Endothelial cell of umbilical vein (primary cell): ENCODE results near the gene FGFR3. TPM values are rescaled to one million over a fixed set of nuclear protein-coding genes. Genes with fewer than 3 reads are reported as not detected.

Source experiments
- BruUV-seq: library from RNA; stranded (reverse); fragments of 400-500 nt; replicated peaks from 2 replicates; lab custom pipeline; 2021; lab: Mats Ljungman, UMichigan
- CTCF ChIA-PET: fragments of 300-600, 350-600 bp; sonication (Branson Sonifier 250); formaldehyde crosslinking; loops from one replicate; lab custom pipeline; 2021; ENCODE audit warnings: antibody characterized with exemption, inconsistent platforms; lab: Charles Lee
- POLR2A ChIA-PET: fragments of 300-600, 350-600 bp; sonication (Branson Sonifier 250); formaldehyde crosslinking; loops from one replicate; lab custom pipeline; 2021; ENCODE audit warnings: antibody characterized with exemption, inconsistent platforms; lab: Charles Lee
- DNase-seq: peaks from one replicate; pipeline ENCODE4 v3.0.0-alpha.2; 2011; ENCODE audit warnings: low read depth, low spot score
- FAIRE-seq: peaks from 2 replicates; lab custom pipeline; 2011; peaks lifted over from hg19 to GRCh38; lab: Jason Lieb, UNC
- H2AFZ ChIP-seq: 2 replicates; pipeline ENCODE4 v1.6.0; 2012; ENCODE audit warnings: low read depth, low read length, control low read depth, inconsistent platforms
- H3K27ac ChIP-seq: 2 replicates; pipeline ENCODE4 v1.5.1; 2011; ENCODE audit warnings: low read depth, mild to moderate bottlenecking, control low read depth, low read length, moderate library complexity; ENCODE audit not compliant: insufficient read depth
- H3K27me3 ChIP-seq, 2 experiments: 2 replicates each; pipeline versions ENCODE4 v1.6.0 to v1.6.1; 2011; ENCODE audit warnings: low read length in 2 of 2, mixed read lengths in 1 of 2; ENCODE audit not compliant: control insufficient read depth in 2 of 2, insufficient read depth in 2 of 2
- H3K36me3 ChIP-seq, 2 experiments: 2 replicates in 1 of 2; 3 replicates in 1 of 2; pipeline ENCODE4 v1.5.1; 2011; ENCODE audit warnings: low read length in 2 of 2, mild to moderate bottlenecking in 1 of 2, moderate library complexity in 1 of 2; ENCODE audit not compliant: control insufficient read depth in 2 of 2, insufficient read depth in 2 of 2; ENCODE audit errors: extremely low read depth in 1 of 2
- H3K4me1 ChIP-seq: 3 replicates; pipeline ENCODE4 v1.5.1; 2011; ENCODE audit warnings: mild to moderate bottlenecking, low read length; ENCODE audit not compliant: control insufficient read depth, insufficient read depth; ENCODE audit errors: extremely low read depth
- H3K4me2 ChIP-seq: 2 replicates; pipeline ENCODE4 v1.6.1; 2011; ENCODE audit warnings: low read length, control low read depth, mixed read lengths; ENCODE audit not compliant: insufficient read depth
- H3K4me3 ChIP-seq, 3 experiments: fragments of 200-600 bp in 1 of 3; sonication (generic), shearing (Covaris generic) in 1 of 3; replicated peaks in 1 of 3; 2 replicates each; pipeline ENCODE4 v1.5.1; 2011 to 2016; ENCODE audit warnings: control low read depth in 3 of 3, low read length in 3 of 3, mild to moderate bottlenecking in 2 of 3, inconsistent platforms in 1 of 3, low read depth in 1 of 3, moderate library complexity in 1 of 3; ENCODE audit not compliant: insufficient read depth in 1 of 3
- H3K79me2 ChIP-seq: 2 replicates; pipeline ENCODE4 v1.6.0; 2012; ENCODE audit warnings: low read length, inconsistent platforms; ENCODE audit not compliant: control insufficient read depth, insufficient read depth
- H3K9ac ChIP-seq: replicated peaks from 2 replicates; pipeline ENCODE3; 2011; ENCODE audit warnings: low read length, control low read depth; ENCODE audit not compliant: insufficient read depth; ENCODE audit errors: extremely low read depth
- H3K9me1 ChIP-seq: replicated peaks from 3 replicates; pipeline ENCODE4 v1.6.0; 2011; ENCODE audit warnings: mild to moderate bottlenecking, low read length; ENCODE audit not compliant: control insufficient read depth, insufficient read depth; ENCODE audit errors: extremely low read depth
- H3K9me3 ChIP-seq: replicated peaks from 2 replicates; pipeline ENCODE4 v1.5.1; 2012; ENCODE audit warnings: low read length, inconsistent platforms; ENCODE audit not compliant: control insufficient read depth, insufficient read depth
- H4K20me1 ChIP-seq: replicated peaks from 2 replicates; pipeline ENCODE3; 2011; ENCODE audit warnings: mild to moderate bottlenecking, low read length; ENCODE audit not compliant: control insufficient read depth, insufficient read depth; ENCODE audit errors: extremely low read depth
- EZH2 ChIP-seq: IDR thresholded peaks from 2 replicates; pipeline ENCODE4 v1.6.1; 2012; ENCODE audit warnings: borderline replicate concordance, low read depth, mild to moderate bottlenecking, moderate library complexity, low read length, inconsistent platforms; ENCODE audit not compliant: severe bottlenecking
- FOS ChIP-seq: IDR thresholded peaks from 2 replicates; pipeline ENCODE4 v1.6.1; 2011; ENCODE audit warnings: mild to moderate bottlenecking, low read length, moderate library complexity, borderline replicate concordance; ENCODE audit not compliant: insufficient read depth
- GATA2 ChIP-seq: IDR thresholded peaks from 2 replicates; pipeline ENCODE4 v1.7.0; 2011; ENCODE audit warnings: low read depth, mild to moderate bottlenecking, moderate library complexity, mixed read lengths, low read length; ENCODE audit not compliant: insufficient read length, insufficient read depth
- JUN ChIP-seq: IDR thresholded peaks from 2 replicates; pipeline ENCODE4 v1.6.1; 2011; ENCODE audit warnings: borderline replicate concordance, low read depth; ENCODE audit not compliant: insufficient read length, insufficient read depth
- MAX ChIP-seq: IDR thresholded peaks from 2 replicates; pipeline ENCODE4 v1.6.1; 2011; ENCODE audit not compliant: insufficient read depth, insufficient read length
- MYC ChIP-seq: IDR thresholded peaks from one replicate; pipeline ENCODE4 v1.6.1; 2011; ENCODE audit warnings: mild to moderate bottlenecking, low read depth, low read length
- POLR2A ChIP-seq: IDR thresholded peaks from 2 replicates; pipeline ENCODE4 v1.6.1; 2012; ENCODE audit warnings: low read depth, mild to moderate bottlenecking, control low read depth, low read length
- POLR2AphosphoS5 ChIP-seq: IDR thresholded peaks from 2 replicates; pipeline ENCODE4 v1.6.1; 2012; ENCODE audit warnings: low read depth, mild to moderate bottlenecking, control low read depth, low read length, moderate library complexity; ENCODE audit not compliant: insufficient read depth
- dilution Hi-C: fragments of 300-500 bp; cut with MboI; formaldehyde crosslinking; loops from one replicate; pipeline ENCODE4 v1.15.0; 2019; ENCODE audit warnings: low sequenced_read_pairs; ENCODE audit not compliant: extremely low pct_ligation_motif_present
- intact Hi-C: fragments of 100-400 bp; cut with micrococcal nuclease; formaldehyde crosslinking; loops from one replicate; pipeline ENCODE4 v1.10.0; 2022
- polyA plus RNA-seq, 4 experiments: library from polyadenylated mRNA; depleted of rRNA in 3 of 4; stranded (reverse) in 3 of 4; unstranded in 1 of 4; fragments of >200 nt; gene quantifications; 2 replicates each; pipeline versions ENCODE4 v1.2.1 to v1.2.3, GENCODE V29; 2011 to 2012; ENCODE audit warnings: missing spikeins in 1 of 4
- total RNA-seq: library from RNA; stranded (reverse); gene quantifications from 2 replicates; pipeline ENCODE4 v1.2.3, GENCODE V29; 2021
- TF ChIP-seq, protein P1 (sequence below), 2 donors: IDR thresholded peaks; 1 replicate in 1 of 2; 2 replicates in 1 of 2; pipeline ENCODE4 v1.5.1; 2011; ENCODE audit warnings: low read length in 2 of 2, mild to moderate bottlenecking in 2 of 2, moderate library complexity in 2 of 2, control low read depth in 1 of 2, inconsistent platforms in 1 of 2, low read depth in 1 of 2; ENCODE audit not compliant: insufficient read depth in 1 of 2; ENCODE audit errors: extremely low read depth in 1 of 2

FGFR3 gene
- total and polyA plus RNA-seq, 2 donors (not counting 3 experiments of a cell fraction or from before 2014, with no cell fraction given), result 0.73 to 1.2 TPM

DNA sequence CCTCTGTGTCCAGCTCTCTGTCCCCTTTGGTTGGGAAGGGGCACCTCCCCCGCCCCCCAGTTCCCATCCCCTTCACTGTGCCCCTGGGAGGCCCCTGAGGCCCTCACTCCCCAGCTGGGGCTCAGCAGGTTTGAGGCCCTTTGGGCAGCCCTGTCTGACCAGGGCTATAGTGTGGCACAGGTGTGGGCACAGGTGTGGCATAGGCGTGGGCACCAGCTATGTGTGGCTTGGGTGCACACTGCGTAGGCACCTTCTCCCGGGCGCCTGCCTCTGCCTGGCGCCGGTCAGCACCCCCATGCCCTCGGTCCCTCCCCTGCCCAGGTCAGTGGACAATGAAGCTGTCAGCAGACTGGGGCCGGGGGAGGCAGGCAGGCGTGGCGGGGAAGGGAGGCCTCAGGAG, 7.5 kb upstream of the FGFR3 start:
- no peaks in the 10 kb centered on the region for H4K20me1 ChIP-seq
- H3K4me2 ChIP-seq, result no peak overlapping the region
- no peaks in the 10 kb centered on the region for H3K36me3 ChIP-seq
- H3K9ac ChIP-seq, result no peak overlapping the region
- FAIRE-seq (no peak), DNase-seq (no peak)
- H3K27ac ChIP-seq, result no peak overlapping the region
- no peaks in the 10 kb centered on the region for H3K79me2 ChIP-seq
- no peaks in the 10 kb centered on the region for H3K27me3 ChIP-seq
- intact Hi-C loops, result no loop called here
- no peak overlapping the region for H3K4me3 ChIP-seq
- no peaks in the 10 kb centered on the region for H3K9me1 ChIP-seq
- CTCF ChIA-PET, result interaction anchor here (0.7 to 5.8 kb wide), 3 partner anchors 18 to 37 kb away, joined by 3 to 27 read pairs (median 4); no protein-coding TSS in a partner anchor
- no peak for TF ChIP-seq MYC
- TF ChIP-seq JUN, result no peak
- no peak for TF ChIP-seq FOS
- TF ChIP-seq MAX, result no peak
- TF ChIP-seq POLR2A, result no peak
- no peak for TF ChIP-seq EZH2
- TF ChIP-seq GATA2, result no peak
- no peak for TF ChIP-seq POLR2AphosphoS5
- TF ChIP-seq, protein P1, sequence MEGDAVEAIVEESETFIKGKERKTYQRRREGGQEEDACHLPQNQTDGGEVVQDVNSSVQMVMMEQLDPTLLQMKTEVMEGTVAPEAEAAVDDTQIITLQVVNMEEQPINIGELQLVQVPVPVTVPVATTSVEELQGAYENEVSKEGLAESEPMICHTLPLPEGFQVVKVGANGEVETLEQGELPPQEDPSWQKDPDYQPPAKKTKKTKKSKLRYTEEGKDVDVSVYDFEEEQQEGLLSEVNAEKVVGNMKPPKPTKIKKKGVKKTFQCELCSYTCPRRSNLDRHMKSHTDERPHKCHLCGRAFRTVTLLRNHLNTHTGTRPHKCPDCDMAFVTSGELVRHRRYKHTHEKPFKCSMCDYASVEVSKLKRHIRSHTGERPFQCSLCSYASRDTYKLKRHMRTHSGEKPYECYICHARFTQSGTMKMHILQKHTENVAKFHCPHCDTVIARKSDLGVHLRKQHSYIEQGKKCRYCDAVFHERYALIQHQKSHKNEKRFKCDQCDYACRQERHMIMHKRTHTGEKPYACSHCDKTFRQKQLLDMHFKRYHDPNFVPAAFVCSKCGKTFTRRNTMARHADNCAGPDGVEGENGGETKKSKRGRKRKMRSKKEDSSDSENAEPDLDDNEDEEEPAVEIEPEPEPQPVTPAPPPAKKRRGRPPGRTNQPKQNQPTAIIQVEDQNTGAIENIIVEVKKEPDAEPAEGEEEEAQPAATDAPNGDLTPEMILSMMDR (IDR thresholded peaks at IDR 0.05; ENCODE audit: extremely low read depth in 1 of 2, insufficient read depth in 1 of 2, low read depth in 1 of 2, low read length in 2 of 2), result no peak
- POLR2A ChIA-PET, result no interaction called here
- peak overlapping the region; percentile 19 for H2AFZ ChIP-seq
- no peaks in the 10 kb centered on the region for H3K4me1 ChIP-seq
- dilution Hi-C loops, result no loop called here
- no peaks in the 10 kb centered on the region for H3K9me3 ChIP-seq
- no TSS peak for BruUV-seq
